SK-N-SH (cell line): Measurements from ENCODE around the gene RRM2. TPM values are rescaled to one million over a fixed set of nuclear protein-coding genes. Genes with fewer than 3 reads are reported as not detected.
A peak's percentile ranks its signal among the peaks of the same experiment; 100 is the strongest.

Experiments
- CTCF ChIA-PET: fragments of 300-600, 350-600 bp; formaldehyde crosslinking; extraction: SDS; loops from one replicate; lab custom pipeline; 2021; lab: Yijun Ruan, JAX
- POLR2A ChIA-PET: fragments of 350-600 bp; sonication (Branson Sonifier 250); formaldehyde crosslinking; extraction: SDS; loops from one replicate; lab custom pipeline; 2020; ENCODE audit warnings: antibody characterized with exemption, inconsistent platforms; lab: Yijun Ruan, JAX
- DNase-seq: peaks from one replicate; pipeline ENCODE4 v3.0.0; 2012
- H2AFZ ChIP-seq: fragments of 200-600 bp; sonication (generic); 2 replicates; pipeline ENCODE4 v1.8.1; 2016; ENCODE audit warnings: antibody characterized with exemption, mild to moderate bottlenecking, low read depth
- H3F3A ChIP-seq: fragments of 200-600 bp; sonication (generic); replicated peaks from 2 replicates; pipeline ENCODE3; 2016; ENCODE audit warnings: antibody characterized with exemption, mild to moderate bottlenecking; ENCODE audit not compliant: insufficient read depth
- H3K27ac ChIP-seq, 2 experiments: fragments of 200-500 bp in 1 of 2; fragments of 200-600 bp in 1 of 2; sonication (Bioruptor generic) in 1 of 2; sonication (generic), shearing (Covaris generic) in 1 of 2; 2 replicates each; pipeline versions ENCODE4 v1.5.1 to v1.6.1; 2014 to 2016; ENCODE audit warnings: low read depth in 2 of 2, inconsistent platforms in 1 of 2, low read length in 1 of 2, mild to moderate bottlenecking in 1 of 2, mixed read lengths in 1 of 2
- H3K27me3 ChIP-seq: fragments of 200-600 bp; sonication (generic), shearing (Covaris generic); 2 replicates; pipeline ENCODE4 v1.6.1; 2016; ENCODE audit warnings: mixed run types; ENCODE audit not compliant: insufficient read depth
- H3K36me3 ChIP-seq, 2 experiments: fragments of 200-500 bp in 1 of 2; fragments of 200-600 bp in 1 of 2; sonication (Bioruptor generic) in 1 of 2; sonication (generic) in 1 of 2; replicated peaks in 1 of 2; 2 replicates each; pipeline versions ENCODE3 to v1.5.1; 2014 to 2016; ENCODE audit warnings: low read length in 1 of 2, mild to moderate bottlenecking in 1 of 2; ENCODE audit not compliant: insufficient read depth in 2 of 2, control insufficient read depth in 1 of 2
- H3K4me1 ChIP-seq, 2 experiments: fragments of 200-500 bp in 1 of 2; fragments of 200-600 bp in 1 of 2; sonication (Bioruptor generic) in 1 of 2; sonication (generic), shearing (Covaris generic) in 1 of 2; 2 replicates each; pipeline versions ENCODE4 v1.5.1 to v1.6.1; 2014 to 2016; ENCODE audit warnings: low read depth in 1 of 2, low read length in 1 of 2, mixed run types in 1 of 2; ENCODE audit not compliant: insufficient read depth in 2 of 2, control insufficient read depth in 1 of 2
- H3K4me2 ChIP-seq: fragments of 200-600 bp; sonication (generic), shearing (Covaris generic); 2 replicates; pipeline ENCODE4 v1.6.1; 2017; ENCODE audit warnings: mixed run types
- H3K4me3 ChIP-seq, 2 experiments: fragments of 200-500 bp in 1 of 2; fragments of 200-600 bp in 1 of 2; sonication (Bioruptor generic) in 1 of 2; sonication (generic), shearing (Covaris generic) in 1 of 2; 2 replicates each; pipeline versions ENCODE4 v1.5.1 to v1.8.1; 2014 to 2016; ENCODE audit warnings: low read depth in 2 of 2, inconsistent platforms in 1 of 2, low read length in 1 of 2, mild to moderate bottlenecking in 1 of 2, mixed read lengths in 1 of 2, moderate library complexity in 1 of 2
- H3K79me2 ChIP-seq: fragments of 200-600 bp; sonication (generic); 2 replicates; pipeline ENCODE4 v1.8.1; 2017; ENCODE audit warnings: mild to moderate bottlenecking; ENCODE audit not compliant: insufficient read depth
- H3K9ac ChIP-seq: fragments of 200-600 bp; sonication (generic); 2 replicates; pipeline ENCODE4 v1.6.1; 2017; ENCODE audit warnings: mixed run types
- H3K9me2 ChIP-seq: fragments of 200-600 bp; sonication (generic); 2 replicates; pipeline ENCODE4 v1.6.1; 2017; ENCODE audit warnings: mixed run types
- H3K9me3 ChIP-seq: fragments of 200-600 bp; sonication (generic); 2 replicates; pipeline ENCODE4 v1.6.1; 2017; ENCODE audit warnings: mixed run types, mild to moderate bottlenecking, moderate library complexity
- H4K20me1 ChIP-seq: fragments of 200-600 bp; sonication (generic); 2 replicates; pipeline ENCODE4 v1.6.1; 2017; ENCODE audit warnings: mild to moderate bottlenecking, mixed run types; ENCODE audit not compliant: insufficient read depth
- REST ChIP-seq: IDR thresholded peaks from 2 replicates; pipeline ENCODE4 v1.6.1; 2012; ENCODE audit warnings: mild to moderate bottlenecking, low read depth, low read length, moderate library complexity
- WGBS: methylation state at CpG from one replicate; pipeline ENCODE4 v1.1.6; 2017; ENCODE audit warnings: low lambda C conversion rate; 5-methylcytosine and 5-hydroxymethylcytosine counted together
- polyA plus RNA-seq, 3 experiments: library from polyadenylated mRNA; depleted of rRNA; stranded (reverse); fragments of >200 nt; gene quantifications; 2 replicates each; pipeline ENCODE4 v1.2.3, GENCODE V29; 2012
- TF ChIP-seq, protein P1 (sequence below): fragments of 200-600 bp; sonication (generic); IDR thresholded peaks from 2 replicates; pipeline ENCODE4 v1.6.1; 2017; ENCODE audit warnings: antibody characterized with exemption, mild to moderate bottlenecking, moderate library complexity
- TF ChIP-seq, protein P2 (sequence below): fragments of 150-350 bp; IDR thresholded peaks from 2 replicates; pipeline ENCODE4 v1.6.1; 2017; ENCODE audit warnings: antibody characterized with exemption, low read length, low read depth, borderline replicate concordance
- TF ChIP-seq, protein P3 (sequence below): IDR thresholded peaks from 2 replicates; pipeline ENCODE4; 2012

Gene RRM2
- polyA plus RNA-seq, 1 of the 3 experiments (the other 2 are of a cell fraction) = 38.9 TPM

DNA sequence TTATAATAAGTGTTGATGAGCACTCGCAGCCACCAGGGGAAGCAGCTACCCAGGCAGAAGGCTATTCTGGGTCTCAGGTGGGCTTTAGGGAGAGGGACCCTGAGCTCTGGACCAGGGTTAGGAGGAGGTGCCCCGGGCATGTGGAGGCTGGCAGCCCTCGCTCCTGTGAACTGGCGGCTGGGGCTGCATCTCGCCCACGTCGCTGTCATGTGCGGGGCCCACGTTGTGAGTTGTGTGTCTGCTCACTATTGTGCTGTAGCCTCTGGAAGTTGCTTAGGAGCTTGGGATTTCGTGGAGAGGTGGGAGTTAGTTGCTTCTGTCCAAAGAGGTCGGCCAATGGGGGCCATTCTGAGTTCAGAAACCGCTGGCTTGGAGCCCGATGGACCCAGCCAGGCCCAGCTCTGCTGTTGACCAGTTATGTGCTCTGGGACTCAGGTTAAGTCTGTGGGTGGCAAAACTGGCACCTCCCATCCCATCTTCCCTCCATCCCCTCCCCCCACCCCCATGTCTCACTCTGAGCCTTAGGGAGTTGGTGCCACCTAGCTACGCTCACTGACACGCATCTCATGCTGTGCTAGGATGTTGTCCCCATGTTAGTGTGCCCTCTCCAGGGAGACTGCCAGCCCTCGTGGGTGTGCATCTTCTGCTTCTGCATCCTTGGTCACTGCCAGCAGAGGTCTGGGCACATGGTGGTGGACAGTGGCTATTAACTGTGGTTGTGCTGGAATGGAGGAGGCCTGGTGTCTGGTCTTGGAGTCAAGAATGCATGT lies 18.5 kb downstream of the RRM2 start:
- Histone ChIP-seq H3K4me3 (no peak overlapping the region), H4K20me1 (no peaks in the 10 kb centered on the region; the same call in 1 of the 2 replicates), H3F3A (peaks cover 10% of the 10 kb centered on the region), H3K9ac (no peak overlapping the region), H2AFZ (no peak overlapping the region), H3K36me3 (no peaks in the 10 kb centered on the region)
- CTCF ChIA-PET = interaction anchor here (0.6 to 24.5 kb wide), 29 partner anchors 12 to 405 kb away, joined by 3 to 403 read pairs (median 5); partner anchors contain the start of genes HPCAL1 and RRM2
- TF ChIP-seq, protein P1, sequence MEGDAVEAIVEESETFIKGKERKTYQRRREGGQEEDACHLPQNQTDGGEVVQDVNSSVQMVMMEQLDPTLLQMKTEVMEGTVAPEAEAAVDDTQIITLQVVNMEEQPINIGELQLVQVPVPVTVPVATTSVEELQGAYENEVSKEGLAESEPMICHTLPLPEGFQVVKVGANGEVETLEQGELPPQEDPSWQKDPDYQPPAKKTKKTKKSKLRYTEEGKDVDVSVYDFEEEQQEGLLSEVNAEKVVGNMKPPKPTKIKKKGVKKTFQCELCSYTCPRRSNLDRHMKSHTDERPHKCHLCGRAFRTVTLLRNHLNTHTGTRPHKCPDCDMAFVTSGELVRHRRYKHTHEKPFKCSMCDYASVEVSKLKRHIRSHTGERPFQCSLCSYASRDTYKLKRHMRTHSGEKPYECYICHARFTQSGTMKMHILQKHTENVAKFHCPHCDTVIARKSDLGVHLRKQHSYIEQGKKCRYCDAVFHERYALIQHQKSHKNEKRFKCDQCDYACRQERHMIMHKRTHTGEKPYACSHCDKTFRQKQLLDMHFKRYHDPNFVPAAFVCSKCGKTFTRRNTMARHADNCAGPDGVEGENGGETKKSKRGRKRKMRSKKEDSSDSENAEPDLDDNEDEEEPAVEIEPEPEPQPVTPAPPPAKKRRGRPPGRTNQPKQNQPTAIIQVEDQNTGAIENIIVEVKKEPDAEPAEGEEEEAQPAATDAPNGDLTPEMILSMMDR = peak; percentile 15; the same call in 1 of the 2 replicates
- TF ChIP-seq, protein P2, sequence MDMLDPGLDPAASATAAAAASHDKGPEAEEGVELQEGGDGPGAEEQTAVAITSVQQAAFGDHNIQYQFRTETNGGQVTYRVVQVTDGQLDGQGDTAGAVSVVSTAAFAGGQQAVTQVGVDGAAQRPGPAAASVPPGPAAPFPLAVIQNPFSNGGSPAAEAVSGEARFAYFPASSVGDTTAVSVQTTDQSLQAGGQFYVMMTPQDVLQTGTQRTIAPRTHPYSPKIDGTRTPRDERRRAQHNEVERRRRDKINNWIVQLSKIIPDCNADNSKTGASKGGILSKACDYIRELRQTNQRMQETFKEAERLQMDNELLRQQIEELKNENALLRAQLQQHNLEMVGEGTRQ = no peak
- no peak for TF ChIP-seq REST
- TF ChIP-seq, protein P3, sequence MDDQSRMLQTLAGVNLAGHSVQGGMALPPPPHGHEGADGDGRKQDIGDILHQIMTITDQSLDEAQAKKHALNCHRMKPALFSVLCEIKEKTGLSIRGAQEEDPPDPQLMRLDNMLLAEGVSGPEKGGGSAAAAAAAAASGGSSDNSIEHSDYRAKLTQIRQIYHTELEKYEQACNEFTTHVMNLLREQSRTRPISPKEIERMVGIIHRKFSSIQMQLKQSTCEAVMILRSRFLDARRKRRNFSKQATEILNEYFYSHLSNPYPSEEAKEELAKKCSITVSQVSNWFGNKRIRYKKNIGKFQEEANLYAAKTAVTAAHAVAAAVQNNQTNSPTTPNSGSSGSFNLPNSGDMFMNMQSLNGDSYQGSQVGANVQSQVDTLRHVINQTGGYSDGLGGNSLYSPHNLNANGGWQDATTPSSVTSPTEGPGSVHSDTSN = no peak
- TF ChIP-seq, all 33 proteins: peak for 1
- H3K79me2 ChIP-seq = no peaks in the 10 kb centered on the region
- peaks cover 0 to 2% of the 10 kb centered on the region in 2 experiments; a peak in 1 of 4 replicates for H3K4me1 ChIP-seq
- H3K9me2 ChIP-seq = no peaks in the 10 kb centered on the region
- H3K9me3 ChIP-seq = no peaks in the 10 kb centered on the region
- DNase-seq = no peak
- H3K4me2 ChIP-seq = no peak overlapping the region
- WGBS = 89% methylated on average over 8 of the region's 16 CpGs
- H3K27ac ChIP-seq = no peak overlapping the region
- H3K27me3 ChIP-seq = no peaks in the 10 kb centered on the region
- POLR2A ChIA-PET = interaction anchor here (0.5 to 3.0 kb wide), 3 partner anchors 12 to 294 kb away, joined by 4 to 13 read pairs (median 8); no protein-coding TSS in a partner anchor
